HG03571 (cell line): Measurements from ENCODE around the gene ACVR1C.
"Not testable (repeated sequence)": the region's sequence is repeated elsewhere in the genome, so short reads cannot be mapped to it uniquely, and the experiment has no call there.

ENCODE experiments used
- ATAC-seq: cut with Tn5 transposase; IDR thresholded peaks from one replicate; pipeline ENCODE4 v1.9.1; 2021; ENCODE audit not compliant: unreplicated experiment

The ACVR1C gene

GRCh38 chr2:157587576-157587975 lies 41.1 kb downstream of the ACVR1C start:
- ATAC-seq = no peak

DNA sequence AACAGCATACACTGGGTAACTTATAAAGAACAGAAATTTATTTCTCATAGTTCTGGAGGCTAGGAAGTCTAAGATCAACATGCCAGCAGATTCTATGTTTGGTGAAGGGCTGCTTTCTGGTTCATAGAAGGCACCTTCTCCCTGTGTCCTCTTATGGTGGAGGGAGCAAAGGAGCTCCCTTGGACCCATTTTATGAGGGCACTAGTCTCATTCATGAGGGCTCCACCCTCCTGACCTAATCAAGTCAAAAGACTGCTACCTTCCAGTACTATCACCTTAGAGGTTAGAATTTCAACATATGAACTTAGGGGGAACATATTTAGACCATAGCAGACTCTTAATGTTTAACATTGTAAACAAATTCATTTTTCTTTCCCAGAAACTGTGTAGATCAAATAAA lies 54.5 kb downstream of the ACVR1C start:
- no peak for ATAC-seq

DNA sequence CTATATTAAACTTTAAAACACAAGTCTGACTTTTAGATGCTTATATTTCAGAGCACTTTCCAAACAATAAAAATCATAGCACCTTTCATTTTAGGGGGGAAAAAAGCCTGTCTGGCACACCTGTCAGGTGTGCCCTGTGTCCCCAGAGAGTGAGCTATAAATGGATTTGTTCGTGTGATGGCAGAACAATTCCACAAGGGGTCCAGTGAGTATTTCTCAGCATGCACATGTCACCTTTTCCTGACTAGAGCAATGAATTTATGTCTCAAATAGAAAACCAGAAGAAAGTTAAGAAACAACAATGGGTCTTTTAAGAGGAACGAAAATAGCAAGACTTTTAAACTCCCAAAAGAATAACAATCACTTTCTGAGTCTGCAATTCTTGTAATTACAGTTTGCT lies 55.9 kb downstream of the ACVR1C start:
- no peak for ATAC-seq

- ATAC-seq = not testable (repeated sequence)
These were observed 62.0 kb downstream of the ACVR1C start for GRCh38 chr2:157566623-157567022.

DNA sequence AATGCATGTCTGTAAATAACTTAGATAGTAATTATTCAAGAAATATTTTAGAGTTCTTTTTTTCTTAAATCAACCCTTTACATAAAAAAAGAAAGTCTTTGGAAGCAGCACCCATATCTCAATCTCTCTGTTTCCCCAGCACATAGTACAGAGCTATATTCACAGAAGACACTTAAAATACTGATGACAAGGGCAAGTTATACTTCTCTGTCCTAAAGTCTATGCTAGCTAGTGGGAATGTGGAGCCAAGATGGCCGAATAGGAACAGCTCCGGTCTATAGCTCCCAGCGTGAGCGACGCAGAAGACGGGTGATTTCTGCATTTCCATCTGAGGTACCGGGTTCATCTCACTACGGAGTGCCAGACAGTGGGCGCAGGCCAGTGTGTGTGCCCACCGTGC lies 62.6 kb downstream of the ACVR1C start:
- not testable (repeated sequence) for ATAC-seq

- ATAC-seq = no peak
These were observed 63.1 kb downstream of the ACVR1C start for GRCh38 chr2:157565550-157565949.

DNA sequence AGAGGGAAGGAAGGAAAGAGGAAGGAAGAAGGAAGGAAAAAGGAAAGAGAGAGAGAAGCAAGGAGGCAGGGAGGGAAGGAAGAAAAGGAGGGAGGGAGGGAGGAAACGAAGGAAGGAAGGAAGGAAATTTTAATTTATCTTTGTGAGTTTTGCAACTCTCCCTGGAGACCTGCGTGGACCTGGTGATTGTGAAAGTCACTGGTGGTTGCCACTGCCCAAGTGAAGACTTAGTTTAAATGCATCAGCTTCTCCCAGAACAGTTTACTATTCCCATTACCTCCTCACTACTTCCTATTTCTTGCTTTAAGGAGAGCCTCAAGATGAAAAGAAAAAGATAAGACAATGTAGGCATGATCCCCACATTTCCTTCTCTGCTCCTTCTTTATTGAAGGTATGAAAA lies 68.8 kb downstream of the ACVR1C start:
- no peak for ATAC-seq

DNA sequence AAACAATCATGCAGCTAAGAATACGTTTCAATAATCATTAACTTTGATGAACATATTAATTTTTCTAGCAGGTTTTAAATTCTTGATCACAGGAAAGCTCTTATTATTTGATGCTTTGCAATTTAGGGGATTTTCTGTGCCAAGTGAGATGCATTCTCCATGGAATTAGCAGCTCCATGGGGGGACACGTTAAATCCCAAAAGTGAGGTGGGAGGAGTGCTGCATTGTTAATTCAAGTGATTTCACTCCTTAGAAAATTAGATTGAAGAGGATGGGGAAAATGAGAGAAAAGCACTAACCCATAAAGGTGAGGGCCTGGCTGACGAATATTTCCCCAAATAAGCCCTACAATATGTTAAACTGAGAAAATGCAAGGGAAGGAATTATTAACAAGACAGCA lies 69.2 kb downstream of the ACVR1C start:
- ATAC-seq = no peak

GRCh38 chr2:157559061-157559460 lies 69.6 kb downstream of the ACVR1C start:
- ATAC-seq = no peak

- no peak for ATAC-seq
These were observed 70.9 kb downstream of the ACVR1C start for GRCh38 chr2:157557770-157558169.

GRCh38 chr2:157540102-157540501 lies 88.6 kb downstream of the ACVR1C start:
- ATAC-seq = no peak

- no peak for ATAC-seq
These were observed 90.6 kb downstream of the ACVR1C start for GRCh38 chr2:157538064-157538463.

GRCh38 chr2:157536815-157537214 lies 91.8 kb downstream of the ACVR1C start:
- no peak for ATAC-seq

DNA sequence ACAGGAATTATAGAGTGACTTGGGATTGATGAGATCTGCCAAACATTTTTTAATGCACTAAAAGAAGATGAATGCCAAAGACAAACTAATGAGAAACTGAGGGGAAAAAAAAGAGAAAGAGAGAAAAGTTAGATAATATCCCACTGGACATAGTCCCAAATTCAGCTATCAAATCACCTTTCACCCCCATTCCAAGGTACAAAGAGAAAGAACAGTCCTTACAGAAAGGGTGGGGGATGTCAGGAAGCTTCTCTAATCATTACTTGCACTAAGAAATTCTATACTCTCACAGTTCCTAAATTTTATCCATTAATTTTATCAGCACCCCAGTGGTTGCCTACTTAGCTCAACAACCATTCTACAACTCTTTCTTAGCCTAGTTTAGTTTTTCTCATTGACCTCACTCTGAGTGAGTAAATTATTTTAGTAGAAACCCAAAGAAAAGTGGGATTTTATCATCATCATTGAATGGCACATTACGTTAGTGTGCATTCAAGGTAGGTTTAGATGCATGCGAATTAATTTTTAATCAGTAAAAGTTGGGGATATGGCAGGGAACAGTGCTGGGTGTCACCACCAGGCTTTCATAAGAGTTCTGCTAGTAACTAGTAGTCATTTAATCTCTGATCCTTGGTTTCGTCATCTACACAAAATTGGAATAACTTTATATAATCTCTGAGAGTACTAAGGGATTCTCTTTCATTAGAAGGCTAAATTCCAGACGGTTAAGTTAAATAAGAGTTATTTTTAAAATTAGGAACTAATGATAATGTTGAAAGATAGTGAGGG lies 99.5 kb downstream of the ACVR1C start:
- ATAC-seq = no peak

DNA sequence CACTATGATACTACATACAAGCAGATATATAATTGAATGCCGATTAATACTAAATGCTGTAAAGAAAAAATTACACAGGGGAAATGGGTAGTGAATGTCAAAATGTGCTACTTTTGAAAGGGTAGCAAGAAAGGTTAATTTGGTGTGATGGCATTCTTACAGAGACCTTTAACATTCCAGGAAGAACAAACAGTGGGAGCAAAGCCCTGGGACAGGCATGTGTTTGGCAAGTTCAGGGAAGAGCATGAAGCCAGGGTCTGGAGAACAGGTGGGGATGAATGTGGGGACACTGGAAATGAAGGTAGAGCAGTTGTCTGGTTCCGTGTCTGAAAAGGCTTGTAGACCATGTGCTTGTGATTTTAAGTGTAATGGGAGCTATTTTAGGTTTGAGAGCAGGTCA lies 102.6 kb downstream of the ACVR1C start:
- no peak for ATAC-seq

DNA sequence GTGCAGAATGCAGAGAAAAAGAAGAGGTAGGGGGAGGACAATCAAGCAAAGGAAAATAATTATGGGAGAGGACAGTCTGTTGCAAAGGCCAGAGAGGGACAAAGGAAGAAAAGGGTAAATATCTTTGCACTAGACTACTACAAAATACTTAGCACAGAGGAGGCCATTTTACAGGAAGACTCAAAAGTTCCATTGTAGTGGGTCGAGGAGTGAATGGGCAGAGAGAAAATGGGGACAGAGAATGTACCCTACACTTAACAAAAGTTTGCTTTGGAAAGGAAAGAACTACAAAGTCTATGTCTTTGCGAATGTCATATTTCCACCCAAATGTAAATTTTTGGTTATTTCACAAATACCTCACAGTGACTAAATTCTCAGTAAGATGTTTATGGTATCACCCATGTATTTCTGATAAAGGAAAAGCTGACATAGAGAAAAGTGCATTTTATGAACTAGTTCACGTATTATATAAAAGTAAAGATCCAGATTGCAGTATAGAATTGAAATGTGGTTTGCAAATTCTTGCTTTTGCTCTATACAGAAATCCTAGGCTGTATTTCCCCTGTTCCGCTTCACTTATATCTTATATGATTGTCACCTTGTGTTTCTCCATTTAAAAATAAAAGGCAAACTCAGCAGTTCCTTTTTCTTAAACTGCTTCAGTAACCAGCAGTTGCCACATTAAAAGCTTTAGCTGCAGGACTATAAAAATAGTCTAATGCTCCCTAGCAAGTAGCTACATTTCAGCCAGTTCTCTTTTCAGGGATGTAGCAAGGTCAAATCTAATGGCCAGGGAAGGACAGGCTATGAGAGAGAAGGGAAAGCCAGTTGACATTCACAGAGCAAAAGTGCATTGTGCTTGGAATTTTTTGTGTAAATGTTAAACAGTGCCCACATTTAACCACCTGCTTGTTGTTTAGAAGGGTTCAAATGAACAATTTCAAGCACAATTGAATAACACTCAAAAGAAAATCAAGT lies 105.1 kb downstream of the ACVR1C start:
- no peak for ATAC-seq

DNA sequence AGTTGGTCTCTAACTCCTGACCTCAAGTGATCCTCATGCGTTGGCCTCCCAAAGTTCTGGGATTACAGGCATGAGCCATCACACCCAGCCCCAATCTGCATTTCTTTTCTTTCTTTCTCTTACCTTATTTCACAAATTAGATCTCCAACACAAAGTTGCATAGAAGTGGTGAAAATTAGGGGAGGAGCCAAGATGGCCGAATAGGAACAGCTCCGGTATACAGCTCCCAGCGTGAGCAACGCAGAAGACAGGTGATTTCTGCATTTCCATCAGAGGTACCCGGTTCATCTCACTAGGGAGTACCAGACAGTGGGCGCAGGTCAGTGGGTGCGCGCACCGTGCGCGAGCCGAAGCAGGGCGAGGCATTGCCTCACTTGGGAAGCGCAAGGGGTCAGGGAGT lies 113.7 kb downstream of the ACVR1C start:
- not testable (repeated sequence) for ATAC-seq

DNA sequence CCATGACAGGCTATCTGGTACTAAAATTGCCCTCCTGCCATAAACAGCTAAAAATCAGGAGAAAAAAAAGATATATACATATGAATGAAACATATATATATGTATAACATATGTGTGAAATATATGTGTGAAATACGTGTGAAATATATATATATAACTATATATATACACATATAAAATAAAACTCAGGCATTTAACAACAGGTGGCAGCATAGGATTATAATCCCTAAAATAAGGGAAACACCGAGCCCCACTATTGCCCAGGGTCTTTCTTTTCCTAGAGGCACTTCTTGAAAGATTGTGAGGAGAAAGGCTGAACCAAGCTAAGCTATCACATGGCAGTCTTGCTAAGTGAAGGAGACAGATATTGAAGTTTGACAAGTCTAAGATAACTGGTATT lies 118.9 kb downstream of the ACVR1C start:
- no peak for ATAC-seq

DNA sequence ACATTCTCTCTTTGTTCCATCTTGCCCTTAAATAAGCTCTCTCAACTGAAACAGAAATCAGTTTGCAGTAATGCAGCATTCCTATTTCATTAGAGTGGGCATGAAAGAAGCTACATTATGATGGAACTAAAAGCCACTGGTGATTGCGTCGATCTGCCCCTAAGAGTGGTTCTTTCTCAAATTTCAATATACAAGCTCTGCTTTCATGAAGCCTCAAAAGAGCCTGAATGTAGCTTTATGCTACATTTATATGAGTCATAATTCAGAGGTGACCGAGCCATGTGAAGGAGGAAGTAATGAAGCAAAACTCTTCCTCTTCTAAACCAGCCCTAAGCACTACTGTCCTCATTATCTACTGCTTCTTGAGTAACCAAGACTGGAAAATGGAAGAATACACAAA lies 120.0 kb downstream of the ACVR1C start:
- no peak for ATAC-seq

GRCh38 chr2:157506586-157506985 lies 122.1 kb downstream of the ACVR1C start:
- no peak for ATAC-seq

DNA sequence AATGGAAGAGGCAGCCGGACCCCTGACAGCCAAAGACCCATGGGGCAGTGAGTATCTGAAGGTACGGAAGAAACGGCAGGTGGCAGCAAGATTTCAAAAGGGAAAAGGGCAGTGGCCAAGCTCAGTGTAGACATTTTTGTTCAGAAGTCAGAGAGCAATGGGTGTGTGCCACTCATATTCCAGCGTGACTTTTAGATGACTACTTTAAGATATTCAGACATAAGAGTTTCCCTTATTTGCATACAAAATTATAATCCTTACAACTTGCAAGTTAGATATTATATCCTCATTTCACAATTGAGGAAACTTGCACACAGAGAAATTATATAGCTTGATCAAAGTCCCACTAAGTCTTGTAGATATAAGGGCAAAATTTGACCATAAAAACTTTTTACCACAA lies 124.0 kb downstream of the ACVR1C start:
- ATAC-seq = no peak

DNA sequence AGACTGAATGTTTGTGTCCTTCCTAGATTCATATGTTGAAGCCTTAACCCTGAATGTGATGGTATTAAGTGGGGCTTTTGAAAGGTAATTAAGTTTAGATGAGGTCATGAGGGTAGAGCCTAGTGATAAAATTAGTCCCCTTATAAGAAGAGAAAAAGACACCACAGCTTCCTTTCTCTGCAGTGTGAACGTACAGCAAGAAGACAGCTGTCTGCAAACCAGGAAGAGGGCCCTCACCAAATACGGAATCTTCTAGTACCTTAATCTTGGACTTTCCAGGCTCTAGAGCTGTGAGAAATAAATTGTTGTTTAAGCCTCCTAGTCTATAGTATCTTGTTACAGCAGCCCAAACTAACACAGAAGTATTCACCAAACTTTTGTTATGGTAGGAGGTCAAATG lies 127.6 kb downstream of the ACVR1C start:
- no peak for ATAC-seq
